HepG2 (cell line): ENCODE data around the gene TSPAN13. TPM values are rescaled to one million over a fixed set of nuclear protein-coding genes. Genes with fewer than 3 reads are reported as not detected.

Experiments used
- CCDC6 ChIP-seq: sonication (generic); formaldehyde crosslinking; IDR thresholded peaks from 2 replicates; pipeline ENCODE4 v1.8.1; 2022; ENCODE audit warnings: mild to moderate bottlenecking, missing genetic modification reagents, moderate library complexity
- HCFC1 ChIP-seq: fragments of 150-350 bp; IDR thresholded peaks from 2 replicates; pipeline ENCODE4 v1.6.1; 2014; ENCODE audit warnings: low read depth, low read length
- SP4 ChIP-seq: sonication (generic); formaldehyde crosslinking; IDR thresholded peaks from 2 replicates; pipeline ENCODE4 v1.8.1; 2023; ENCODE audit warnings: mild to moderate bottlenecking, missing genetic modification reagents
- USF2 ChIP-seq, 2 experiments: sonication (generic) in 1 of 2; formaldehyde crosslinking in 1 of 2; IDR thresholded peaks; 2 replicates each; pipeline versions ENCODE4 v1.5.1 to v1.6.1; 2011 to 2020; ENCODE audit warnings: borderline replicate concordance in 1 of 2, low read depth in 1 of 2, low read length in 1 of 2, mild to moderate bottlenecking in 1 of 2, missing genetic modification reagents in 1 of 2, moderate library complexity in 1 of 2
- ZKSCAN8 ChIP-seq: IDR thresholded peaks from 2 replicates; pipeline ENCODE4 v1.6.1; 2016; ENCODE audit warnings: borderline replicate concordance, missing genetic modification reagents, missing compliant biosample characterization
- ZMAT5 ChIP-seq: sonication (generic); formaldehyde crosslinking; IDR thresholded peaks from 2 replicates; pipeline ENCODE4 v1.5.0; 2020; ENCODE audit warnings: mild to moderate bottlenecking, low read depth, missing genetic modification reagents, borderline replicate concordance
- ZNF318 ChIP-seq: sonication (generic); formaldehyde crosslinking; IDR thresholded peaks from 2 replicates; pipeline ENCODE4 v1.4.0; 2020; ENCODE audit warnings: mild to moderate bottlenecking, missing genetic modification reagents
- ZNF432 ChIP-seq: sonication (generic); formaldehyde crosslinking; IDR thresholded peaks from 2 replicates; pipeline ENCODE4 v1.5.0; 2020; ENCODE audit warnings: missing genetic modification reagents, mild to moderate bottlenecking, borderline replicate concordance
- ZNF501 ChIP-seq: sonication (generic); formaldehyde crosslinking; IDR thresholded peaks from 2 replicates; pipeline ENCODE4 v1.5.1; 2020; ENCODE audit warnings: mild to moderate bottlenecking, moderate library complexity, missing genetic modification reagents
- polyA plus RNA-seq, 8 experiments: library from polyadenylated mRNA; depleted of rRNA in 3 of 8; stranded (reverse) in 7 of 8; unstranded in 1 of 8; fragments of >200 nt; fragmentation: Illumina TruSeq in 4 of 8; extraction: Trizol in 4 of 8; gene quantifications; 2 replicates each; pipeline versions ENCODE4 v1.2.1 to v1.2.3, GENCODE V29; 2011 to 2016; ENCODE audit warnings: low read depth in 4 of 8, missing spikeins in 1 of 8, mixed read lengths in 1 of 8; ENCODE audit not compliant: insufficient read depth in 1 of 8
- total RNA-seq, 5 experiments: library from RNA; depleted of rRNA; stranded (reverse); fragments of >200 nt; fragmentation: Illumina TruSeq; extraction: Trizol; gene quantifications; 2 replicates each; pipeline ENCODE4 v1.2.3, GENCODE V29; 2016; ENCODE audit warnings: low read depth in 1 of 5

The TSPAN13 gene
- total and polyA plus RNA-seq, 2 of the 13 experiments (the other 11 are each of a cell fraction or from before 2014, with no cell fraction given), result 5.8 to 6.2 TPM

- TF ChIP-seq ZMAT5 (no peak), ZNF318 (no peak), USF2 (IDR thresholded peaks at IDR 0.05; ENCODE audit: low read depth, low read length) (no peak), USF2 (CRISPR knock-in tag; IDR thresholded peaks at IDR 0.05; ENCODE audit: borderline replicate concordance) (no peak), ZNF432 (CRISPR knock-in tag) (no peak), ZNF501 (CRISPR knock-in tag) (no peak), CCDC6 (CRISPR knock-in tag) (no peak), SP4 (CRISPR knock-in tag) (no peak), ZKSCAN8 (no peak), HCFC1 (no peak)
Measured at GRCh38 chr7:16812542-16813231, 59.1 kb downstream of the TSPAN13 start (continued).
